ENCODE measurements around the gene SLC32A1.

DNA sequence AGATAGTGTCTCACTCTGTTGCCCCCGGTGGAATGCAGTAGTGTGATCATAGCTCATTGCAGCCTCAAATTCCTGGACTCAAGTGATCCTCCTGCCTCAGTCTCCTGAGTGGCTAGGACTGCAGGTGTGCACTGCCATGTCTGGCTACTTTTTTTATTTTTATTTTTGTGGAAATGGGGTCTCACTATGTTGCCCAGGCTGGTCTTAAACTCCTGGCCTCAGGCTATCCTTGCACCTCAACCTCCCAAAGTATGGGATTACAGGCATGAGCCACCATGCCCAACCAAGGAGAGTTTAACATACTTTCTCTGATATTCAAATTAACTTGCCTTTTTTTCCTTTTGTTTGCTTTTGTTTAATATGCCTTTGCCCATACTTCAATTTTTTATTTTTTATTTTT, 13.6 kb downstream of the SLC32A1 start:
- TF ChIP-seq EZH2 (IDR thresholded peaks at IDR 0.05), result no peak
- TF ChIP-seq, protein P1, sequence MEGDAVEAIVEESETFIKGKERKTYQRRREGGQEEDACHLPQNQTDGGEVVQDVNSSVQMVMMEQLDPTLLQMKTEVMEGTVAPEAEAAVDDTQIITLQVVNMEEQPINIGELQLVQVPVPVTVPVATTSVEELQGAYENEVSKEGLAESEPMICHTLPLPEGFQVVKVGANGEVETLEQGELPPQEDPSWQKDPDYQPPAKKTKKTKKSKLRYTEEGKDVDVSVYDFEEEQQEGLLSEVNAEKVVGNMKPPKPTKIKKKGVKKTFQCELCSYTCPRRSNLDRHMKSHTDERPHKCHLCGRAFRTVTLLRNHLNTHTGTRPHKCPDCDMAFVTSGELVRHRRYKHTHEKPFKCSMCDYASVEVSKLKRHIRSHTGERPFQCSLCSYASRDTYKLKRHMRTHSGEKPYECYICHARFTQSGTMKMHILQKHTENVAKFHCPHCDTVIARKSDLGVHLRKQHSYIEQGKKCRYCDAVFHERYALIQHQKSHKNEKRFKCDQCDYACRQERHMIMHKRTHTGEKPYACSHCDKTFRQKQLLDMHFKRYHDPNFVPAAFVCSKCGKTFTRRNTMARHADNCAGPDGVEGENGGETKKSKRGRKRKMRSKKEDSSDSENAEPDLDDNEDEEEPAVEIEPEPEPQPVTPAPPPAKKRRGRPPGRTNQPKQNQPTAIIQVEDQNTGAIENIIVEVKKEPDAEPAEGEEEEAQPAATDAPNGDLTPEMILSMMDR (IDR thresholded peaks at IDR 0.05), result no peak
